Measurements from ENCODE around the gene PHYKPL. TPM values are rescaled to one million over a fixed set of nuclear protein-coding genes. Genes with fewer than 3 reads are reported as not detected.

The PHYKPL gene
- total and polyA plus RNA-seq, 2 of the 4 experiments (the other 2 are of a cell fraction), result 10.0 to 24.5 TPM

- Histone ChIP-seq H3K23ac (ENCODE audit: low read depth, low read length) (no peak overlapping the region), H3K4ac (ENCODE audit: low read depth, low read length) (no peak overlapping the region), H3K27ac (ENCODE audit: insufficient read depth, low read length) (no peak overlapping the region), H2AFZ (replicated peaks; ENCODE audit: low read length, poor library complexity) (no peak overlapping the region), H2BK20ac (ENCODE audit: low read depth, low read length) (no peak overlapping the region), H4K91ac (ENCODE audit: insufficient read depth, low read depth, low read length) (no peak overlapping the region), H4K8ac (ENCODE audit: low read depth in 2 of 2, low read length in 2 of 2) (no peak overlapping the region), H2BK15ac (ENCODE audit: low read depth, low read length) (no peak overlapping the region), H3K27me3 (ENCODE audit: control insufficient read depth, insufficient read depth, low read length) (no peaks in the 10 kb centered on the region; the same call in 1 of the 2 replicates), H2AK5ac (ENCODE audit: low read depth, low read length) (no peak overlapping the region), H3K4me2 (ENCODE audit: low read depth, low read length) (no peak overlapping the region), H2AK9ac (replicated peaks; ENCODE audit: low read depth, low read length, poor library complexity) (no peak overlapping the region), H3K36me3 (ENCODE audit: control insufficient read depth, insufficient read depth, low read length) (no peaks in the 10 kb centered on the region), H3K9ac (ENCODE audit: low read depth, low read length) (no peak overlapping the region), H3K4me3 (ENCODE audit: insufficient read depth, low read depth, low read length) (no peak overlapping the region), H4K20me1 (ENCODE audit: insufficient read depth, low read length) (no peaks in the 10 kb centered on the region), H2BK5ac (ENCODE audit: low read depth, low read length, poor library complexity, severe bottlenecking) (no peak overlapping the region), H3K79me1 (ENCODE audit: low read depth in 1 of 2, low read length in 2 of 2) (no peaks in the 10 kb centered on the region), H3K9me3 (ENCODE audit: control insufficient read depth, insufficient read depth, low read length) (peaks cover 4% of the 10 kb centered on the region), H3K14ac (replicated peaks; ENCODE audit: low read depth, low read length) (no peak overlapping the region), H3K18ac (ENCODE audit: low read depth, low read length) (no peak overlapping the region), H4K5ac (ENCODE audit: low read depth, low read length) (no peak overlapping the region), H3K9me1 (ENCODE audit: insufficient read depth, low read length) (no peaks in the 10 kb centered on the region), H3K4me1 (ENCODE audit: control insufficient read depth, insufficient read depth, low read length) (no peaks in the 10 kb centered on the region), H3K56ac (ENCODE audit: extremely low read depth, insufficient read depth, low read length) (no peak overlapping the region), H2BK120ac (ENCODE audit: low read depth, low read length) (no peak overlapping the region)
- ATAC-seq (ENCODE audit: low read depth), result no peak
- in situ Hi-C loops (cut with MboI; ENCODE audit: low sequenced_read_pairs) (loop anchor here (5.0 to 25.0 kb wide), 2 partner anchors 271 to 1206 kb away; no protein-coding TSS in a partner anchor), intact Hi-C loops (cut with micrococcal nuclease) (loop anchor here (2.0 to 5.0 kb wide), 2 partner anchors 449 to 1211 kb away; partner anchors contain the start of gene ZNF354A), dilution Hi-C loops (cut with HindIII; ENCODE audit: low sequenced_read_pairs, unreplicated experiment) (no loop called here)
- BruUV-seq (replicated peaks), result no TSS peak
- ChIA-PET POLR2A (ENCODE audit: unreplicated experiment) (no interaction called here), CTCF (no interaction called here)
- no peak for TF ChIP-seq SMC3 (IDR thresholded peaks at IDR 0.05; ENCODE audit: low read depth, low read length)
- TF ChIP-seq, protein P1, sequence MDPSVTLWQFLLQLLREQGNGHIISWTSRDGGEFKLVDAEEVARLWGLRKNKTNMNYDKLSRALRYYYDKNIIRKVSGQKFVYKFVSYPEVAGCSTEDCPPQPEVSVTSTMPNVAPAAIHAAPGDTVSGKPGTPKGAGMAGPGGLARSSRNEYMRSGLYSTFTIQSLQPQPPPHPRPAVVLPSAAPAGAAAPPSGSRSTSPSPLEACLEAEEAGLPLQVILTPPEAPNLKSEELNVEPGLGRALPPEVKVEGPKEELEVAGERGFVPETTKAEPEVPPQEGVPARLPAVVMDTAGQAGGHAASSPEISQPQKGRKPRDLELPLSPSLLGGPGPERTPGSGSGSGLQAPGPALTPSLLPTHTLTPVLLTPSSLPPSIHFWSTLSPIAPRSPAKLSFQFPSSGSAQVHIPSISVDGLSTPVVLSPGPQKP (IDR thresholded peaks at IDR 0.05; ENCODE audit: borderline replicate concordance, low read depth, low read length), result no peak
- no peak for TF ChIP-seq CHD1 (IDR thresholded peaks at IDR 0.05; ENCODE audit: low read depth, low read length)
- TF ChIP-seq RAD21 (IDR thresholded peaks at IDR 0.05; ENCODE audit: low read length), result no peak
- no peak for TF ChIP-seq FOS (IDR thresholded peaks at IDR 0.05; ENCODE audit: low read depth, low read length)
- no peak for TF ChIP-seq MXI1 (IDR thresholded peaks at IDR 0.05; ENCODE audit: borderline replicate concordance, low read depth, low read length)
- no peak for TF ChIP-seq POLR2A (IDR thresholded peaks at IDR 0.05; ENCODE audit: low read depth, low read length)
- no peak for TF ChIP-seq CTCF (conservative IDR thresholded peaks at IDR 0.05; ENCODE audit: low read depth, low read length)
- no peak for TF ChIP-seq MAFK (IDR thresholded peaks at IDR 0.05; ENCODE audit: low read depth, low read length)
- no peak for TF ChIP-seq CEBPB (IDR thresholded peaks at IDR 0.05; ENCODE audit: low read depth, low read length)
- no peak for TF ChIP-seq MAZ (IDR thresholded peaks at IDR 0.05; ENCODE audit: borderline replicate concordance, low read depth, low read length)
- TF ChIP-seq RFX5 (IDR thresholded peaks at IDR 0.05; ENCODE audit: low read depth, low read length), result no peak
- no peak for TF ChIP-seq USF2 (IDR thresholded peaks at IDR 0.05; ENCODE audit: low read depth, low read length)
- WGBS, 2 experiments (ENCODE audit: extremely low coverage in 2 of 2, insufficient read length in 1 of 2), result 63% methylated on average over 15 of the region's 19 CpGs; no CpG with 5 or more reads in 1 of the 2 experiments
- no peak for DNase-seq
Measured at GRCh38 chr5:178281331-178281730, 48.7 kb upstream of the PHYKPL start.

All from IMR-90 (cell line).